GM18951 (cell line): ENCODE results near the gene PHLDA2.
"Not testable (repeated sequence)": the region's sequence is repeated elsewhere in the genome, so short reads cannot be mapped to it uniquely, and the experiment has no call there.

ENCODE experiments used
- POLR2A ChIP-seq: IDR thresholded peaks from 4 replicates; pipeline ENCODE4 v1.6.1; 2011; ENCODE audit warnings: mild to moderate bottlenecking; ENCODE audit not compliant: insufficient read length, insufficient read depth; ENCODE audit errors: extremely low read depth
- in situ Hi-C: fragments of 300-500 bp; cut with MboI; formaldehyde crosslinking; loops from one replicate; pipeline ENCODE4 v1.12.0; 2022; ENCODE audit warnings: low sequenced_read_pairs, mixed read lengths, inconsistent platforms; ENCODE audit not compliant: unreplicated experiment

The PHLDA2 gene

DNA sequence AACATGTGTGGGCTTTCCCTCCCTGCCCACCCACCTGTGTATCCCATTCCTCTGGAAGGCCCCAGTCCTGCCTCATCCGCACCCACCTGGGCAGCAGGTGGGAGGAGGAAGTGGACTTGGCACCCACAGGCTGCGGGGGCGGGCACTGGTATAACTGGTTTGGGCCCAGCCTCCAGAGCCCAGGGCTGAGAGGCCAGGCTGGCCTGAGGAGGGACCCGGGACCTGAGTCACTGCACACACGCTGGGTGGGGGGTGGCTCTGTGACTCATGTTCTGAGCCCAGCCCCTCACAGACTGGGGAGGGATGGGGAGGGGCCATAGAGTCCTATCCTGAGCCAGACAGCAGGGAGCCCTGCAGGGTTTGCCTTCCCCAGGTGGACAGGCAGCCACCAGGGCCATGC is 16.7 kb downstream of the PHLDA2 start:
- in situ Hi-C loops: no loop called here
- TF ChIP-seq POLR2A: no peak

DNA sequence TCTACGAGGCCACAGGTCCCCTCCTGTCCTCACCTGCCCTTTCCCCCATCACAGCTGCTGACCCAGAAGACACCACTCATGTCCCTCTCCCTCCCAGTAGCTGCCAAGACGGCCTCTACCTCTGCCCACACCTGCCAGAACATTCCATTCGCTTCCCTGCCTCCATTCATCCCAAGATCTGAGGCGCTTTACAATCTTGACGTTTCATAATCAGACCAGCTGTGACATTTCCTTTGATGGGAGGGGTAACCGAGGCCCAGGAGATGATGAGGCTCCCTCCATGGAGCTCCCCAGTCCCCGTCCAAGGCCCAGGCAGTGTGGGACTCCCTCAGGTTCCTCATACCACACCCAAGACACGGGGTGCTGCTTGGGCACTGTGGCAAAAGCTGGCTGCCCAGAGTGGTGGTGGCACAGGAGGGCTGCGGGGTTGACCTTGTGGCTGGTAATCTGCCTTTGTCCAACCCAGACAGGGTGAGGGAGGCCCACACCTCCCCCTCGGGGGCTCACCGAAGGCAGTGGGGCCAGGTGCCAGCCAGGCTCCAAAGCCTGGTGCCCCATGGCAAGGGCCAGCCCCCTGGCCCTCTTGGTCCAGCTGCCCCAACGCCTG is 17.3 kb downstream of the PHLDA2 start:
- TF ChIP-seq POLR2A: no peak
- in situ Hi-C loops: no loop called here

DNA sequence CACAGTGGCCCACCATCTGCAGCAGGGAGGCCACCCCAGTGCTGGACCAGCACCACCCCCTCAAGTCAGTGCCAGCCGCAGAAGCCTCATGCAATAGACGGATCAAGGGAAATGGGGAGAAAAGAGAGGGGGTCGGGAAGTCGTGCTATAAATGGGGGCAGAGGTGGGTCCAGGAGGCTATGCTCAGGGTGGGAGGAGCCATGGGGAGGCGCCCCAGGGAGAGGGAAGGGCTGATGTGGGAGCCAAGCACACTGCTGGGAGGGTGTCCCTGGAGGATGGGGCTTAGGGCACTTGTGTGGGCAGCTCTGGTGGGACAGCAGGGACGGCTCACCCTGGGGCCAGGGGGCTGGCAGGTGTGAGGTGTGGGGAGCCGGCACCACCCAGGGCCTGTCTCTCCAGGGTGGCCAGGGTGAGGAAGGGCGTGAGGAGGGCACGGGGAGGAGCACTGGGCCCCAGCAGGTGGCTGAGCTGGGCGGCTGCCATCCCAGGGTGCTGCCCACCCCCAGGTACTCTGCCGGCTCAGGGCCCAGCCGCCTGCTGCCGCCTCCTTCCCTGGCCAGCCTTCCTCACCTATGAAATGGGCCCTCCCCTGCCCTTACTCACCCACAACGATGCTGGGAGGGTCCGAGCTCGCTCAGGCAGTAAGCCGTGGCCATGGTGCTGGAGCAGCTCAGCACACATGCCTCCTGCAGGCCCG is 18.0 kb downstream of the PHLDA2 start:
- in situ Hi-C loops: no loop called here
- TF ChIP-seq POLR2A: no peak

DNA sequence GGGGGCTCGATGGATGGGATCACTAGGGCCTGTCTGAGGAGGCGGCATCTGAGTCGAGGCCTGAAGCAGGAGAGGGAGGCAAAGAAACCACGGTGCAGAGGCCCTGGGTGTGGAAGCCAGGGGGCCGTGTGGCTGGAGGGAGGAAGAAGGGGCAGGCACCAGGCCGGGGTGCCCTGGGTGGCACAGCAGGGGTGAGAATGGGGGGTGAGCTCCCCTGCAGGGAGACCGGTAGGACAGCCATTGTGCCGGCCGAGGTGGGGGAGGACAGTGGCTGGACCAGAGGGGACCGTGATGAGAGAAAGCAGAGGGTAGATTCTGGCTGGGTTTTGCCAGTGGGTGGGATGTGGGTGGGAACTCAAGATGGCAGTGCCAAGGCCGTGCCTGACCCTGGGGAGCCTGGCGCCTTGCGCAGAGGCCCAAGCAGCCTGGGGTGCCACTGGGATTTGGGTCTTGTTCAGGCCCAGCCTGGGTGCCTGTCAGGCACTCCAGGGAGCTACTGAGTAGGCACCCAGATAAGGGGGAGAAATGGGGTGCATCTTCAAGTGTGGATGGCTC is 18.7 kb downstream of the PHLDA2 start:
- in situ Hi-C loops: no loop called here
- no peak for TF ChIP-seq POLR2A

DNA sequence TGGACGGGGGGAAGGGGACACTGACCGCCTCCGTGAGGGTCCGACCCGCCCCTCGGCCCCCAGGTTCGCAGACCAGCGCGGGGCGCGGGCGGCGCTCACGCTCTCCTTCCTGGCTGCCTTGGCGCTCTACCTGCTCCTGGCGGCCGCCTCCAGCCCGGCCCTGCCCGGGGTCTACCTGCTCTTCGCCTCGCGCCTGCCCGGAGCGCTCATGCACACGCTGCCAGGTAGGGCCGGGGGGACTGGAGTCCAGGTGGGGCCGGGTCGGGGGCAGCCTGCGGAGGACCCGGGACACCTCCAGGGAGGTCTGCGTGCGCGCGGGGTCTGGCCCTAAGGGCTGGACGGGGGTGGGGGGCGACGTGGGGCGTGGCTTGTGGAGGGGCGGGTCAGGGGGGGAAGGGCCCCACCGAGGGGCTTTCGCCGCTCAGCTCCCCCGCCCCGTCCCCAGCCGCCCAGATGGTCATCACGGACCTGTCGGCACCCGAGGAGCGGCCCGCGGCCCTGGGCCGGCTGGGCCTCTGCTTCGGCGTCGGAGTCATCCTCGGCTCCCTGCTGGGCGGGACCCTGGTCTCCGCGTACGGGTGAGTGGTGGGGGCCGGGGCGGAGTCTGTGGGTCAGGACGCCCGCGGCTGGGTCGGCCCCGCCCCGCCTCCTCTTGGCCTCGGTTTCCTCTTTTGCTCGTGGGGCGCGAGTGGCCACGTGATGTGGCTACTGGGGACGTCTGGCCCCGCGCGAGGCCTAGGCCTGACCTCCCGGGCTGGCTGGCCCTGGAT is 19.9 kb downstream of the PHLDA2 start:
- in situ Hi-C loops: no loop called here
- no peak for TF ChIP-seq POLR2A

DNA sequence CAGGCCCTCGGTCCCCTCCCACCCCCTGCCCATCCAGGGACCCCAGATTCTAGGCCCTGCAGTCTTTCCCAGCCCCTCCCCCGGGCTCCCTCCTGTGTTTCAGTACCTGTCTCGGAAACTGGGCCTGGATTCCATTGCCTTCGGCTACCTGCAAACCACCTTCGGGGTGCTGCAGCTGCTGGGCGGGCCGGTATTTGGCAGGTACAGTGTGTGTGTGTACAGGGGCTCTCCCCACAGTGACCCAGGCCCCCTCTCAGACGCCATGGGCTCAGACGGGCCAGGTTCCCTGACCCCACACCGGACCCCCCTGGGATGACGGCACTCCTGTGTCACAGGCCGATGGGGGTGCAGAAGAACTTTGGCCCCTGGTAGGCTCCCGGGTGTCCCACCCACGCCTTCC is 21.1 kb downstream of the PHLDA2 start:
- in situ Hi-C loops: no loop called here
- no peak for TF ChIP-seq POLR2A

DNA sequence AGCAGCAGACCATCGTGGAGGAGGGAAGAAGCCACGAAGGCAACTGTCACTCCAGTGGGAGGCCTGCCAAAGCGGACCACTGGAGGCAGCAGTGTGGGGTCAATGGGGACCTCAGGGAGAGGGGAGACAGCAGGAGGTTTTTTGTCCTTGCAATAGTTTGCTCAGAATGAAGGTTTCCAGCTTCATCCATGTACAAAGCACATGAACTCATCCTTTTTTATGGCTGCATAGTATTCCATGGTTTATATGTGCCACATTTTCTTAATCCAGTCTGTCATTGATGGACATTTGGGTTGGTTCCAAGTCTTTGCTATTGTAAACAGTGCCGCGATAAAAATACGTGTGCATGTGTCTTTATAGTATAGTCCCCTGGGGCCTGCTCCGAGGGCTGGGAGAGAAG is 23.9 kb downstream of the PHLDA2 start:
- in situ Hi-C loops: not testable (repeated sequence)

DNA sequence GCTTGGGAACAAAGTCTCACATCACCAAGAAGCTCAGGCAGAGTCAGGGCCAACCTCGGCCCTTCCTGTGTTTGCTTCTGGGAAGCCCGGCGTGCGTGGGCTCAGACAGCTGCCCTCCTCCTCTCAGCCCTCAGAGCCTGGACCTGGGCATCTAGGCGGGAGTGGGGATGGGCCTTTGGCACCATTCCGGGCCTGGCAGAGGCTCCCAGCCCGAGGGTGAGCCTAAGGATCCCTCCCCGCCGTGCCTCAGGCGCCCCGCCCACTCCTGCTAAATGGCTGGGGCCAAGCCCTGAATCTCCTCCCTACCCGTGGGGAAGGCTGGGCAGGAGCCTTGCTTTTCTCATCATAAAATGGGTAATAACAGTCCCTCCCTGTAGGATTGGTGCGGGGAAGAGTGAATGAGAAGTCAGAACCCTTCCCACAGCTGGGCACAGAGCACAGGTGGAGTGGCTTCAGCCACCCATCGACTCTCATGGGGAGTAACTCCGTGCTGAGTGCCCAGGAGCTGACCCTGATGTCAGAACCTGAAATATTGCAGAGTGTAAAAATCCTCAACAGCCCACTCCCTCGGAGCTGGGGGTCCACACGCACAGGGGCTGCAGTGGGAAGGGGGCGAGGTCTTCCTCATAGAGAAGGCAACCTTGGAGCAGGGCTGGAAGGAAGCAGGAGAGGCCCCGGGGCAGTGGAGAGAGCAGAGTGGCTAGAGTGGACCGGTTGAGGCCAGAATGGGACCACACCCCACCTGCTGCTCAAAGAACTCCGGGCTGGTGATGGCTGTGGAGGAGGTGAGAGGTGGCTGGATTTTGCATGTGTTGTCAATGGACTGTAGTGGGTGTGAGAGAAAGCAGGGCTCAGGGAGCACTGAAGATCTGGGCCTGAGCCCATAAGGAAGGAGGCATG is 24.8 kb downstream of the PHLDA2 start:
- TF ChIP-seq POLR2A: no peak
- in situ Hi-C loops: no loop called here

DNA sequence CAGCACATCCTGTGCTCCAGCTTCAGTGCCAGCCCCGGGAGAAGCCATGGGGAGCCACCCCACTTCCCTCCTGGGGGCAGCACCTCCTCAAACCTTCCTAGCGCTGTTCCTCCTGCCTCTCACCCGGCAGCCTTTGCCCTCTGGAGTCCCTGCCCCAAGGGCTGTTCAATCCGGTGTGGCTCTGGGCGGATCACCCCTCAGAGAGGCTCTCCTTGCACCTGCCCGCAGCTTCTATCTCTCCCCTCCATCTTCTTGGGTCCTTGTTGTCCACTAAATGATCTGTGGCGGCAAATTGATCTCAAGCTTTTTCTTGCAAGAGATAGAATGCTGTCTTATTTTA is 25.6 kb downstream of the PHLDA2 start:
- in situ Hi-C loops: no loop called here
- no peak for TF ChIP-seq POLR2A

DNA sequence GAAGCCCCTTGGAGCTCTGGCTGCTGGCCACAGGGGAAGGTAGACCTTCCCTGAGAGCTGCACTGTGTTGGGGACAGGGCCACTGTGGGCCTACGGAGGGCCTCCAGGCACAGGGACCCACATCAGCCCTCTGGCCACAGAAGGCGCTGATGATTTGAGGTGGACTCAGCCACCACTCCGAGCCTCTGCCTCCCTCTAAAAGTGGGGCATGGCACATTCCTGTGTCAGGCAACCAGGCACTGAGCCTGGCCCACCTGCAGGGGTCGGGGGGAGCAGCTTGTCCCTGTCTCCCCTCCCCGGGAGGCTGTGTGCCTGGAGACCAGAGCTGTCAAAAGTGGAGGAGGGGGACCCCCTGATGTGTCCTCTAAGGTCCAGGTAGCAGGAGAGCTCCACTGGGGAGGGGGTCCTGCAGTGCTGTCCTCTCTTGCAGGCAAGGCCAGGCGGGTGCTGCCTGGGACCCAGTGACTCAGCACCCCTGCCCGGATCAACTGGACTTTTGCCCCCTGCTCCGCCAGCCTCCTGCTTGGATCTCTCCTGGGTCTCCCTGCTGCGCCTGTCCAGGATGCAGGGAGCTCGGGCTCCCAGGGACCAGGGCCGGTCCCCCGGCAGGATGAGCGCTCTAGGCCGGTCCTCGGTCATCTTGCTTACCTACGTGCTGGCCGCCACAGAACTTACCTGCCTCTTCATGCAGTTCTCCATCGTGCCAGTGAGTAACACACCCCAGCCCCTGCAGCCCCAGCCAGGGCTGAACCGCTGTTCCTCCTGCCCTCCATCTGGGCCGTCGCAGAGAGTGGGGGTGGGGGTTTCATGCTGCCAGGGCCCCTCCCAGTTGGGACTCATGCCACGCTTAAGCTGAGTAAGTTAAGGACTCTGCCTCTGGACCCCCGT is 26.2 kb downstream of the PHLDA2 start:
- TF ChIP-seq POLR2A: no peak
- in situ Hi-C loops: no loop called here

DNA sequence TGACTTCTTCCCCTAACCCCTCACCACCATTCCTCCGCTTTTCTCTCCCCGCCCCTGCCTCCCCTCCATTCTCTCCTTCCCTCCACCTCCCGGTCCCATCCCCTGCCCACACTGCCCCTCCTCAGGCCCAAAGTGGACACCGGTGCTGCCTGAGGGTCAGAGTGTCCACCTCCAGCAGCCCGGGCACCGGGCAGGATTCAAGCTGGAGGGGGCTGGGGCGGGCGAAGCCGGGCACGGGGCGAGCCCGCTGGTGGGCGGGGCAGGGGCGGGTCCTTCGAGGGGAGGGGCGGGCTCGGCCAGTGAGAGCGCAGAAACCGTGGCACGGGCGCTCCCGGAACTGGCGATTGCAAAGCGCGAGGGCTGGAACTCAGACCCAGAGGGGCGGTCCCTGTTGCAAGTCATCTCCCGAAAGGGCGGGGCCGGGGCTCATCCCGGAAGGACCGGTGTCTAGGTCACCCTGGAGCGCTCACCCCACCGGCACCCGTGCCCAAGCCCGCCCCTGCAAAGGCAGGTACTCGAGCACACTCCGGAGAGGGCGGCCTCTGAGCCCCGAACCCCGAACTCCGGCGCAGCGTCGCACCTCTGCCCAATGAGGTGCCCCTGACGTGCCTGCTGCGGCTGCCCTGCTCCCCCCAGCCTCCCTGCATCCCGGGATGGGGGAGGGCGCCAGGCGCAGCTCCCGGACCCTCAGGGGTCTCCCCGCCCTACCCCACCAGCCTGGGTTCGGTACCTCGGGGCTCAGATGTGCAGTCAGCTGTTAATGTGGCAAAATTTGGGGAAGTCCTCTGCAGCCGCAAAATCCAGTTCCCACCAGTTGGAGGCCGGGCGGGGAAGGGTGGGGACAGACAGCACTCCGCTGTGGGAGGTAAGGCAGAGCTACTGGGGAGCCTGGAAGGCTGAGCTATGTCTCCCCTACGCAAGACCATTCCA is 27.1 kb downstream of the PHLDA2 start:
- TF ChIP-seq POLR2A: peak; percentile 73
- in situ Hi-C loops: no loop called here
